WTC11 (cell line): ENCODE measurements around the gene CREBBP. TPM values are rescaled to one million over a fixed set of nuclear protein-coding genes. Genes with fewer than 3 reads are reported as not detected.

Experiments
- ATAC-seq: fragments of 200-7000 bp; cut with Tn5 transposase; 2 replicates; pipeline ENCODE4 v1.10.0; 2021; ENCODE audit warnings: mild to moderate bottlenecking, moderate library complexity
- CTCF ChIA-PET: fragments of 300-600 bp; sonication (Branson Sonifier 250); formaldehyde crosslinking; loops from one replicate; lab custom pipeline; 2021; ENCODE audit warnings: antibody characterized with exemption; lab: Charles Lee
- POLR2A ChIA-PET: fragments of 350-600 bp; sonication (Branson Sonifier 250); formaldehyde crosslinking; loops from one replicate; lab custom pipeline; 2021; ENCODE audit warnings: antibody characterized with exemption; lab: Charles Lee
- DNase-seq: peaks from one replicate; pipeline ENCODE4 v3.0.0; 2021; ENCODE audit warnings: low spot score
- H3K27ac Mint-ChIP-seq: 2 replicates; pipeline ENCODE4 v1.8.0; 2021; ENCODE audit warnings: mixed read lengths
- H3K27me3 Mint-ChIP-seq: 2 replicates; pipeline ENCODE4 v1.8.0; 2021; ENCODE audit warnings: low read depth, mild to moderate bottlenecking, moderate library complexity, mixed read lengths
- H3K36me3 Mint-ChIP-seq: 2 replicates; pipeline ENCODE4 v1.8.0; 2021; ENCODE audit warnings: mixed read lengths
- H3K4me1 Mint-ChIP-seq: 2 replicates; pipeline ENCODE4 v1.8.0; 2022; ENCODE audit warnings: mixed read lengths
- H3K4me3 Mint-ChIP-seq: 2 replicates; pipeline ENCODE4 v1.8.0; 2021; ENCODE audit warnings: mild to moderate bottlenecking, moderate library complexity, mixed read lengths
- H3K9me3 Mint-ChIP-seq: 2 replicates; pipeline ENCODE4 v1.8.0; 2021; ENCODE audit warnings: mixed read lengths
- ARID4B ChIP-seq: sonication (generic); formaldehyde crosslinking; IDR thresholded peaks from 2 replicates; pipeline ENCODE4 v1.8.0; 2023; ENCODE audit warnings: missing genetic modification reagents, mild to moderate bottlenecking, borderline replicate concordance
- E2F5 ChIP-seq: sonication (generic); formaldehyde crosslinking; IDR thresholded peaks from 2 replicates; pipeline ENCODE4 v1.8.1; 2022; ENCODE audit warnings: mild to moderate bottlenecking, moderate library complexity, missing genetic modification reagents
- GABPB1 ChIP-seq: sonication (generic); formaldehyde crosslinking; IDR thresholded peaks from 2 replicates; pipeline ENCODE4 v1.8.1; 2023; ENCODE audit warnings: mild to moderate bottlenecking, missing genetic modification reagents
- GTF2I ChIP-seq: fragments of 250-450 bp; sonication (Bioruptor Pico); conservative IDR thresholded peaks from 2 replicates; pipeline ENCODE4 v1.4.0; 2021; ENCODE audit warnings: mild to moderate bottlenecking
- IRF2 ChIP-seq: sonication (generic); formaldehyde crosslinking; IDR thresholded peaks from 2 replicates; pipeline ENCODE4 v1.8.0; 2022; ENCODE audit warnings: low read depth, missing genetic modification reagents, borderline replicate concordance
- NFATC4 ChIP-seq: fragments of 250-450 bp; sonication (Bioruptor Pico); IDR thresholded peaks from 2 replicates; pipeline ENCODE4 v1.9.0; 2021; ENCODE audit warnings: mild to moderate bottlenecking
- OVOL2 ChIP-seq: fragments of 250-450 bp; sonication (Bioruptor Pico); IDR thresholded peaks from 2 replicates; pipeline ENCODE4 v1.9.0; 2021; ENCODE audit warnings: mild to moderate bottlenecking, borderline replicate concordance
- PREB ChIP-seq: sonication (generic); formaldehyde crosslinking; IDR thresholded peaks from 2 replicates; pipeline ENCODE4 v1.8.1; 2022; ENCODE audit warnings: mild to moderate bottlenecking, missing genetic modification reagents, moderate library complexity, borderline replicate concordance
- ZNF317 ChIP-seq: sonication (generic); formaldehyde crosslinking; IDR thresholded peaks from 2 replicates; pipeline ENCODE4 v1.8.1; 2023; ENCODE audit warnings: low read depth, mild to moderate bottlenecking, moderate library complexity, missing genetic modification reagents, borderline replicate concordance
- ZNF416 ChIP-seq: fragments of 250-450 bp; sonication (Bioruptor Pico); IDR thresholded peaks from 2 replicates; pipeline ENCODE4 v1.9.0; 2021; ENCODE audit warnings: mild to moderate bottlenecking, inconsistent platforms
- total RNA-seq: library from RNA; stranded (reverse); gene quantifications from 3 replicates; pipeline ENCODE4 v1.2.3, GENCODE V29; 2021
- TF ChIP-seq, protein P1 (sequence below): fragments of 250-450 bp; sonication (Bioruptor Pico); IDR thresholded peaks from 2 replicates; pipeline ENCODE4 v1.9.0; 2021; ENCODE audit warnings: mild to moderate bottlenecking
- TF ChIP-seq, protein P2 (sequence below): sonication (generic); formaldehyde crosslinking; IDR thresholded peaks from 2 replicates; pipeline ENCODE4 v1.8.0; 2022; ENCODE audit warnings: mild to moderate bottlenecking, missing genetic modification reagents
- TF ChIP-seq, protein P3 (sequence below): sonication (generic); formaldehyde crosslinking; IDR thresholded peaks from 2 replicates; pipeline ENCODE4 v1.8.1; 2022; ENCODE audit warnings: missing genetic modification reagents, borderline replicate concordance
- TF ChIP-seq, protein P4 (sequence below): sonication (generic); formaldehyde crosslinking; IDR thresholded peaks from 2 replicates; pipeline ENCODE4 v1.8.0; 2023; ENCODE audit warnings: missing genetic modification reagents
- TF ChIP-seq, protein P5 (sequence below): fragments of 250-450 bp; sonication (Bioruptor Pico); IDR thresholded peaks from 2 replicates; pipeline ENCODE4 v1.8.0; 2021; ENCODE audit warnings: mild to moderate bottlenecking

Gene CREBBP
- total RNA-seq, 1 experiment from 2014 or later, result 49.6 TPM

DNA sequence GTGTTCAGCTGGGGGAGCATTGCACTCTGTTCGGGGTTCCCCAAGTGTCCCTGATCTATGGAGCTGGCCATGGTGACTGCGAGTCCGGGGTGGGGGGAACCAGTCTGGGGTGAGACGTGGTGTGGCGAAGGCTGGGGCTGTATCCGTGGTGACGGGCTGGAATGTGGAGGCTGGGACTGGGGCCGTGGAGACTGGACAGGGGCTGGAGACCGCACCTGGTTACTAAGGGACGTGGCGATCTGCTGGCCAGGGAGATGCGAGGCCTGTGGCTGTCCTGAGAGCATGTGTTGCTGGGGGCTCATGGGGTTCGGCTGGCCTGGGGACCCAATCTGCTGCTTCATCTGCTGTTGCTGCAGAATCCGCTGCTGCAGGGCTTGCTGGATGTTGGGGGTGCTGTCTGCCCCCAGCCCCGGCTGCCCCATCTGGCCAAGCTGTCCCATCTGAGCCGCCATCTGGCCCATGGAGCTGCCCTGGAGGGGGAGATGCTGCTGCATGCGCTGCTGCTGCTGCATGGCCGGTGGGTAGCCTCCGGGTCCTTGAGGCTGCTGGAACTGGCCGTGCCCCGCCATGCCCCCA lies 152.6 kb downstream of the CREBBP start:
- no peaks in the 10 kb centered on the region for H3K27me3 Mint-ChIP-seq
- no peaks in the 10 kb centered on the region for H3K9me3 Mint-ChIP-seq
- H3K4me1 Mint-ChIP-seq, result no peaks in the 10 kb centered on the region
- POLR2A ChIA-PET, result no interaction called here
- CTCF ChIA-PET, result no interaction called here
- DNase-seq, result no peak
- H3K27ac Mint-ChIP-seq, result no peak overlapping the region
- no peak for ATAC-seq
- TF ChIP-seq PREB (CRISPR knock-in tag) (no peak), ZNF416 (CRISPR knock-in tag) (no peak), GABPB1 (CRISPR knock-in tag) (no peak), OVOL2 (CRISPR knock-in tag) (no peak), GTF2I (CRISPR knock-in tag) (no peak), E2F5 (CRISPR knock-in tag) (no peak), IRF2 (CRISPR knock-in tag) (no peak), NFATC4 (CRISPR knock-in tag) (no peak), ZNF317 (no peak), ARID4B (CRISPR knock-in tag) (no peak)
- TF ChIP-seq, protein P1, sequence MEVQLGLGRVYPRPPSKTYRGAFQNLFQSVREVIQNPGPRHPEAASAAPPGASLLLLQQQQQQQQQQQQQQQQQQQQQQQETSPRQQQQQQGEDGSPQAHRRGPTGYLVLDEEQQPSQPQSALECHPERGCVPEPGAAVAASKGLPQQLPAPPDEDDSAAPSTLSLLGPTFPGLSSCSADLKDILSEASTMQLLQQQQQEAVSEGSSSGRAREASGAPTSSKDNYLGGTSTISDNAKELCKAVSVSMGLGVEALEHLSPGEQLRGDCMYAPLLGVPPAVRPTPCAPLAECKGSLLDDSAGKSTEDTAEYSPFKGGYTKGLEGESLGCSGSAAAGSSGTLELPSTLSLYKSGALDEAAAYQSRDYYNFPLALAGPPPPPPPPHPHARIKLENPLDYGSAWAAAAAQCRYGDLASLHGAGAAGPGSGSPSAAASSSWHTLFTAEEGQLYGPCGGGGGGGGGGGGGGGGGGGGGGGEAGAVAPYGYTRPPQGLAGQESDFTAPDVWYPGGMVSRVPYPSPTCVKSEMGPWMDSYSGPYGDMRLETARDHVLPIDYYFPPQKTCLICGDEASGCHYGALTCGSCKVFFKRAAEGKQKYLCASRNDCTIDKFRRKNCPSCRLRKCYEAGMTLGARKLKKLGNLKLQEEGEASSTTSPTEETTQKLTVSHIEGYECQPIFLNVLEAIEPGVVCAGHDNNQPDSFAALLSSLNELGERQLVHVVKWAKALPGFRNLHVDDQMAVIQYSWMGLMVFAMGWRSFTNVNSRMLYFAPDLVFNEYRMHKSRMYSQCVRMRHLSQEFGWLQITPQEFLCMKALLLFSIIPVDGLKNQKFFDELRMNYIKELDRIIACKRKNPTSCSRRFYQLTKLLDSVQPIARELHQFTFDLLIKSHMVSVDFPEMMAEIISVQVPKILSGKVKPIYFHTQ, result no peak
- TF ChIP-seq, protein P2, sequence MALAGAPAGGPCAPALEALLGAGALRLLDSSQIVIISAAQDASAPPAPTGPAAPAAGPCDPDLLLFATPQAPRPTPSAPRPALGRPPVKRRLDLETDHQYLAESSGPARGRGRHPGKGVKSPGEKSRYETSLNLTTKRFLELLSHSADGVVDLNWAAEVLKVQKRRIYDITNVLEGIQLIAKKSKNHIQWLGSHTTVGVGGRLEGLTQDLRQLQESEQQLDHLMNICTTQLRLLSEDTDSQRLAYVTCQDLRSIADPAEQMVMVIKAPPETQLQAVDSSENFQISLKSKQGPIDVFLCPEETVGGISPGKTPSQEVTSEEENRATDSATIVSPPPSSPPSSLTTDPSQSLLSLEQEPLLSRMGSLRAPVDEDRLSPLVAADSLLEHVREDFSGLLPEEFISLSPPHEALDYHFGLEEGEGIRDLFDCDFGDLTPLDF (CRISPR knock-in tag), result no peak
- TF ChIP-seq, protein P3, sequence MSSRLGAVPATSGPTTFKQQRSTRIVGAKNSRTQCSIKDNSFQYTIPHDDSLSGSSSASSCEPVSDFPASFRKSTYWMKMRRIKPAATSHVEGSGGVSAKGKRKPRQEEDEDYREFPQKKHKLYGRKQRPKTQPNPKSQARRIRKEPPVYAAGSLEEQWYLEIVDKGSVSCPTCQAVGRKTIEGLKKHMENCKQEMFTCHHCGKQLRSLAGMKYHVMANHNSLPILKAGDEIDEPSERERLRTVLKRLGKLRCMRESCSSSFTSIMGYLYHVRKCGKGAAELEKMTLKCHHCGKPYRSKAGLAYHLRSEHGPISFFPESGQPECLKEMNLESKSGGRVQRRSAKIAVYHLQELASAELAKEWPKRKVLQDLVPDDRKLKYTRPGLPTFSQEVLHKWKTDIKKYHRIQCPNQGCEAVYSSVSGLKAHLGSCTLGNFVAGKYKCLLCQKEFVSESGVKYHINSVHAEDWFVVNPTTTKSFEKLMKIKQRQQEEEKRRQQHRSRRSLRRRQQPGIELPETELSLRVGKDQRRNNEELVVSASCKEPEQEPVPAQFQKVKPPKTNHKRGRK, result no peak
- TF ChIP-seq, protein P4, sequence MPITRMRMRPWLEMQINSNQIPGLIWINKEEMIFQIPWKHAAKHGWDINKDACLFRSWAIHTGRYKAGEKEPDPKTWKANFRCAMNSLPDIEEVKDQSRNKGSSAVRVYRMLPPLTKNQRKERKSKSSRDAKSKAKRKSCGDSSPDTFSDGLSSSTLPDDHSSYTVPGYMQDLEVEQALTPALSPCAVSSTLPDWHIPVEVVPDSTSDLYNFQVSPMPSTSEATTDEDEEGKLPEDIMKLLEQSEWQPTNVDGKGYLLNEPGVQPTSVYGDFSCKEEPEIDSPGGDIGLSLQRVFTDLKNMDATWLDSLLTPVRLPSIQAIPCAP (CRISPR knock-in tag), result no peak
- TF ChIP-seq, protein P5, sequence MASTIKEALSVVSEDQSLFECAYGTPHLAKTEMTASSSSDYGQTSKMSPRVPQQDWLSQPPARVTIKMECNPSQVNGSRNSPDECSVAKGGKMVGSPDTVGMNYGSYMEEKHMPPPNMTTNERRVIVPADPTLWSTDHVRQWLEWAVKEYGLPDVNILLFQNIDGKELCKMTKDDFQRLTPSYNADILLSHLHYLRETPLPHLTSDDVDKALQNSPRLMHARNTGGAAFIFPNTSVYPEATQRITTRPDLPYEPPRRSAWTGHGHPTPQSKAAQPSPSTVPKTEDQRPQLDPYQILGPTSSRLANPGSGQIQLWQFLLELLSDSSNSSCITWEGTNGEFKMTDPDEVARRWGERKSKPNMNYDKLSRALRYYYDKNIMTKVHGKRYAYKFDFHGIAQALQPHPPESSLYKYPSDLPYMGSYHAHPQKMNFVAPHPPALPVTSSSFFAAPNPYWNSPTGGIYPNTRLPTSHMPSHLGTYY, result no peak
- H3K4me3 Mint-ChIP-seq, result no peak overlapping the region
- peaks cover 48% of the 10 kb centered on the region for H3K36me3 Mint-ChIP-seq
